Activated T-cell treated with anti-CD3 and anti-CD28 coated beads, Interleukin-2, amount 50 U/mL, for 72 hours (primary cell): ENCODE data around the gene MDK. TPM values are rescaled to one million over a fixed set of nuclear protein-coding genes. Genes with fewer than 3 reads are reported as not detected.

Experiments used
- ATAC-seq, 2 donors: fragments of 150-1000 bp; cut with Tn5 transposase; replicated peaks in 1 of 2; 2 replicates each; pipeline ENCODE4 v1.10.0; 2021; ENCODE audit warnings: moderate library complexity in 2 of 2, mild to moderate bottlenecking in 1 of 2
- DNase-seq, 2 donors: peaks; one replicate each; pipeline ENCODE4 v3.0.0; 2021 to 2022; ENCODE audit warnings: mixed read lengths in 1 of 2
- H3K27ac Mint-ChIP-seq: one replicate; pipeline ENCODE4 v1.8.0; 2022; ENCODE audit warnings: mild to moderate bottlenecking, moderate library complexity, mixed read lengths
- H3K27me3 Mint-ChIP-seq: one replicate; pipeline ENCODE4 v1.8.0; 2022; ENCODE audit warnings: low read depth, mixed read lengths
- H3K36me3 Mint-ChIP-seq, 2 donors: one replicate each; pipeline ENCODE4 v1.8.0; 2022; ENCODE audit warnings: mixed read lengths in 2 of 2, mild to moderate bottlenecking in 1 of 2; ENCODE audit not compliant: insufficient read depth in 2 of 2
- H3K4me1 Mint-ChIP-seq: one replicate; pipeline ENCODE4 v1.8.0; 2022; ENCODE audit warnings: low read depth, mixed read lengths
- H3K4me3 Mint-ChIP-seq, 2 donors: one replicate each; pipeline ENCODE4 v1.8.0; 2022; ENCODE audit warnings: mild to moderate bottlenecking in 2 of 2, mixed read lengths in 2 of 2, moderate library complexity in 2 of 2
- H3K9me3 Mint-ChIP-seq, 2 donors: one replicate each; pipeline ENCODE4 v1.8.0; 2022; ENCODE audit warnings: mixed read lengths in 2 of 2
- total RNA-seq, 2 donors: library from RNA; stranded (reverse); gene quantifications; one replicate each; pipeline ENCODE4 v1.2.3, GENCODE V29; 2022

MDK gene
- total RNA-seq, 2 donors from 2014 or later, result 11.9 to 12.8 TPM

DNA sequence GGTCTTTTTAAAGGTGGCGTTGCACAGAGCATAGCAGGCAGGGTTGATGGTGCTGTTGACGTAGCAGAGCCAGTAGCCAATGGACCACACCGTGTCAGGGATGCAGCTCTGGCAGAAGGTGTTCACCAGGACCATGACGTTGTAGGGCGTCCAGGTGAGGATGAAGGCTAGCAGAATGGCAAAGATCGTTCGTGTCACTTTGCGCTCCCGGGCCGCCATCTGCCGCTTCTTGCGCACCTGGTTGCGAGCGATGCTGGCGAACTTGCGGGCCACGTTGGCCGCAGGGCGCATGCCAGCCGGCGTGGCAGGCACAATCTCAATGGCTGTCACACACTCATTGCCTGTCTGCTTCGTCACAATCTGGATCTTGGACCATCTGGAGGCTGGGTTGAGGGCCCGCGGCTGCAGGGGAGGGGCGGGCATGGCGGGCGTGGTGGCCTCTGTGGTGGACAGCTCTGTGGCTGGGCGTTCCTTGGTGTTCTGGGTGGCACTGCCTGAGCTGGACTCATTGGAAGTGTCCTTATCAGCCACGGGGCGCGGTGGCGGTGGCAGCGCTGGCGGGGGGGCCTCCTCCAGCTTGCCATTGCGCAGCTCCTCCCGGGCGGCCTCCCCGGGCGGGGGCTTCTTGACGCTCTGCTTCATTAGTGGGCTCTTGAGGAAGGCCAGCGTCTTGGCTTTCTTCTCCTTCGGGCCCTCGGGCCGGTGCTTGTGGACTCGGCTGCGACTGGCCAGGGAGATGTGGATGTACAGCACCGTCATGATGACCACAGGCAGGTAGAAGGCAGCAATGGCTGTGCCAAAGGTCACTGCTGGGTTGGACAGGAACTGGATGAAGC lies 3.9 kb downstream of the MDK start:
- no peak overlapping the region for H3K27ac Mint-ChIP-seq
- peaks cover 65% of the 10 kb centered on the region for H3K27me3 Mint-ChIP-seq
- ATAC-seq (no peak), DNase-seq (no peak)
- H3K9me3 Mint-ChIP-seq, result no peaks in the 10 kb centered on the region
- no peak overlapping the region for H3K4me3 Mint-ChIP-seq
- peaks cover 32% of the 10 kb centered on the region for H3K4me1 Mint-ChIP-seq
- H3K36me3 Mint-ChIP-seq, result no peaks in the 10 kb centered on the region

DNA sequence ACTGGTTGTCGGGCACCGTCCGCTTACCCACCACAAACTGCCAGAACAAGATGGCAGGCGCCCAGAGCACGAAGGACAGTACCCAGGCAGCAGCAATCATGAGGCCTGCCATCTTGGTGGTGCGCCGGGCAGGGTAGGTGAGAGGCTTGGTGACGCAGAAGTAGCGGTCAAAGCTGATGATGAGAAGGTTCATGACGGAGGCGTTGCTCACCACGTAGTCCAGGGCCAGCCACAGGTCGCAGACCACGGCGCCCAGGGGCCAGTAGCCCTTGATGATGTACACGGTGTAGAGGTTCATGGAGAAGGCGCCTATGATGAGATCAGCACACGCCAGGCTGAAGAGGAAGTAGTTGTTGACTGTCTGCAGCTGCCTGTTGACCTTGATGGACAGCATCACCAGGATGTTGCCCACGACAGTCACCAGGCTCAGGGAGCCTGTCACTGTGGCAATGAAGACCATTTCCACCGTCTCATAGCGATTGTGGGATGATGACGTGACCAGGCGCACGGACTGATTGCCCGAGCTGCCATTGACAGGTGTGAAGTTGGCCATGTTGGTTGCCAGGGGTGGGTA lies 4.6 kb downstream of the MDK start:
- Mint-ChIP-seq H3K9me3 (no peaks in the 10 kb centered on the region), H3K27ac (no peak overlapping the region), H3K4me3 (no peak overlapping the region), H3K36me3 (no peaks in the 10 kb centered on the region), H3K27me3 (peaks cover 72% of the 10 kb centered on the region), H3K4me1 (peaks cover 36% of the 10 kb centered on the region)
- ATAC-seq (no peak), DNase-seq (no peak)

DNA sequence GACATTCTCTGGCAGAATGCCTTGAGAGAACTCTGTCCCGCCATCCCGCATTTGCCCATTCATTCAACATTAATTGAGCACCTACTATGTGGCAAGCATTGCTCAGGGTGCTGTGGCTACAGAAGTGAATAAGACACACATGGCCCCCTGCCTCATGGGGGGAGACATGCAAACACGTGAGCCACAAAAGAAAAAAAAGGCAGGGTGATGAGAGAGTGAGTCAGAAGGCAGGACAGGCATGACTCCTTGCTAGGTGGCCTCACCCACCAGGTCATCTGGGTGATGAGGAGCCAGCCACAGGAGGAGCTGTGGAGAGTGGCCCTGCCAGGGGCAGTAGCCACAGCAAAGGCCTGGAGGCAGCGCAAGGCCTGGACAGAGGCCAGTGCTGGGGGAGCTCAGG lies 5.2 kb downstream of the MDK start:
- DNase-seq, result no peak
- ATAC-seq, result peak in 1 of 2 donors; percentile 14

DNA sequence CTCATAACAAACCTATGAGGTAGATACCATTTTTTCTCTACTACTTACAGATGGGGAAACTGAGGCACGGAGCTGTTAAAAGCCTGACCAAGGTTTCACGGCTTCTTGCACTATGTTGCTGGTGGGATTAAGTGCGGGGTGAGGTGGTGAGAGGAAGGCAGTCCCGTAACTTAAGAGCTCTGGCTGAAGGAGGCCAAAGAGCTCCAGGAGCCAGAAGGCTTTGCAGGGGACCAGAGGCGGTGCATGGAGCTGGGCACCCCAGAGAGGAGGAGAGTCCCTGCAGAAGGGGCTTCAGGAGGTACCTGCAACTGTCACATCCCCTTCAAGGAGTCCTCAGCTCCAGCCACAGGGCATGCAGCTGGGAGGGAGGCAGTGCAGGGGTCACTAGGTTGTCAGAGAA lies 6.0 kb downstream of the MDK start:
- Mint-ChIP-seq H3K36me3 (no peaks in the 10 kb centered on the region), H3K4me3 (no peak overlapping the region), H3K9me3 (no peaks in the 10 kb centered on the region), H3K27me3 (peaks cover 68% of the 10 kb centered on the region), H3K27ac (no peak overlapping the region), H3K4me1 (peaks cover 31% of the 10 kb centered on the region)
- DNase-seq (no peak), ATAC-seq (no peak)

More for the DNA sequence above, 5.2 kb downstream of the MDK start:
- Mint-ChIP-seq H3K9me3 (no peaks in the 10 kb centered on the region), H3K4me3 (no peak overlapping the region), H3K36me3 (no peaks in the 10 kb centered on the region), H3K27ac (no peak overlapping the region), H3K27me3 (peaks cover 72% of the 10 kb centered on the region), H3K4me1 (peaks cover 36% of the 10 kb centered on the region)

DNA sequence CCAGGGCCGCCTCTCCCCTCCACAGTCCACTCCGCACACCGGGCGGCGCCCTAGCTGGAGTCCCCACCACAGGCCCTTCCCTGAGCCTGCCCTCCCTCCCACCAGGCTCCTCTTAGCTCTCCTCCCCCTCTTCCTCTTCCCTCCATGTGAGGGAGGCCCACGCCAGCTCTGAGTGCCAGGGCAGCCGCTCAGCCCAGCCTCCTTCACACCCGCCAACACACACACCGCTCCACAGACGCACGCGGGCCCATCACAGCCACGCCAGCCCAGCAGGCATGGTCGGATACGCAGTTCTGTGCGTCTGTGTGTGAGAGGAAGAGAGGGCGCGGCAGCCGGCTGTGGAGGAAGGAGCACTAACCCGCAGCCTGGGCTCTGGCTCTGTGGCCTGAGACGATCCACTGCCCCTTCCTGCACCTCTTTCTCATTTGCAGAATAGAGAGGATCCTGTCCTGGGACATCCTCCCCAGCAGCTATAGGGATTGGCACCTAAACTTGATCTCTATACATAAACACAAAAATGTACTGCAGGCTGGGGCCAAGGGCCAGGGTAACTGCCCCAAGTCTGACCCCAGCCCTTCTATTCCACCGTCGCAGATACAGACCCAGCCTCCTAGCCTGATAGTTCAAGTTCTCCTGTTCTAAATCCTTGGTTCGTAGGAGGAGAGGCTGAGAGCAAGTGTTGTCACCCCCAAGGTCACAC lies 6.6 kb downstream of the MDK start:
- no peaks in the 10 kb centered on the region for H3K36me3 Mint-ChIP-seq
- no peaks in the 10 kb centered on the region for H3K9me3 Mint-ChIP-seq
- no peak for DNase-seq
- ATAC-seq, result no peak
- peaks cover 74% of the 10 kb centered on the region for H3K27me3 Mint-ChIP-seq
- no peak overlapping the region for H3K27ac Mint-ChIP-seq
- peaks cover 37% of the 10 kb centered on the region for H3K4me1 Mint-ChIP-seq
- no peak overlapping the region for H3K4me3 Mint-ChIP-seq

DNA sequence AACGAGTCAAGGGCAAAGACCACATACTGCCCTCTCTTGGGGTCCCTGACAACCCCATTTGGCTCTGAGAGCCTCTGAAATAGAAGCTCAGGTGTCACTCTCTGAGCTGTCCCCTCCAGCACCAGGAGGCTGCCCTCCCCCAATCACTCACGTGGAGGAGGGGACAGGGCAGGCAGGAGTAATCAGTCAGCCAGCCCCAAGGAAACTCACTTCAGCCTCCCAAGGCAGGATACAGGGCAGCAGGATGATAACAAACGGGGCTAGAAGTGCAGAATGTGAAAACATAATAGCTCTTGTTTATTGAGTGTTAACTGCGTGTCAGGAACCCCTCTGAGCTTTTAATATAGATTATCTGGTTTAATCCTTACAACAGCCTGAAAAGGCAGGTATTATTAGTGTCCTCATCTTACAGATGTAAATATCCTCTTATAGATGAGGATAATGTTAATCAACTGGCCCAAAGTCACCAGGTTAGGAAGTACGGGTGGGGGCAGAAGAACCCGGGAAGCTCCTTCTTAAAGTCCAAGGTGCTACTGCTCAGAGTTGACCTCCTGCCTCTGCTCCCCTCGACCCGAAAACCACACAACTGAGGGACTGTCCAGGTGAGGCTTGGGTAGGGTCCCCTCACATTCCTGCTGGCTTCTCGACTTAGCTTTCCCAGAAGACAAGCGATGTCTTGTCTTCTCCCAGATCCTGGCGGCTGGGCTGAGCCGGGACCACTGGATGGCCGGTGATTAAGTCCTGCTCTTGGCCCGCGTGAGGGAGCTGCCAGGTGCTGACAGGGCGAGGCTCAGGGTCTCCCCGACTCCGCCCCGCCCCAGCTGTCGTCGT lies 7.4 kb downstream of the MDK start:
- DNase-seq, result no peak
- peak; percentile 0 to 1 for ATAC-seq
- Mint-ChIP-seq H3K9me3 (no peaks in the 10 kb centered on the region), H3K36me3 (no peaks in the 10 kb centered on the region), H3K4me3 (peak overlapping the region; percentile 82 to 84), H3K27me3 (peaks cover 75% of the 10 kb centered on the region), H3K27ac (no peak overlapping the region), H3K4me1 (peaks cover 41% of the 10 kb centered on the region)

DNA sequence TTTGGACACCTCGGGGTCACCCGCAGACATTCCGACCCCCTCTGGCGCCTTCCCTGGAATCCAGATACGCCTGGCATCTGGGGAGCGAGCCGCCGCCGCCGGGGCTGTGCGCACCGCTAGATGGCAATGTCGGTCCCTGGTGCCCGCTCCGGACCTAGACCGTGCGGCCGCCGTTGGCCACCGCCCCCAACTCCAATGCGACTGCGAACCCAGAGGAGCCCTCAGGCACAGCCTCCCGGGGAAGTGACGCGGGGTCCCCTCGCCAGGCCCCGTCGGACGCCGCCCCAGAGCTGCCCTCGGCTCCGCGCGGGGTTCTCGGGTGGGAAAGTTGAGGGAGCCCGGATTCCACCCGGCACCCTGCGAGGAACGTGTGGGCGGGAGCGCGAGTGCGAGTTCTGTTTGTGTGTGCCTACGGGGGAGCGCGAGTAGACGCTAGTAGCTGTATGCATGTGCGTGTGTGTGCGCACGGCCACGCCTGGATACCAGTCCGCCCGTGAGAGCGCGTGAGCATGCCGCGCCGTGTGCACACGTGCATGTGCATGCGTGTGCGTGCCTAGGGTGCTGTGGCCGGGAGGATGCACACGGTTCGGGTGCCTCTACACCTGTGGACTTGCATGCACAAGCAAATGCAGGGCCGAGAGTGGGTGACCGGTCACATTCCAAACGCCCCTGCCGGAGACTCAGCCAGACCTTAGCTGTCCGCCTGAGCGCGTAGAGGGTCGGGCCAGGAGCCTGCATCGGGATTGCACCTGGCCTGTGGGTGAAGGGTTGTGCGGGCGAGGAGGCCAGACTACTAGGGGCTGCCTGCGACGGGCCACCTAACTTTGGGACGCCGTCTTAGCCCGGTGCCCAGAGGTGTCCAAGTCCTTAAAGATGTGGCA lies 8.2 kb downstream of the MDK start:
- peak; percentile 73 to 75 for DNase-seq
- H3K36me3 Mint-ChIP-seq, result no peaks in the 10 kb centered on the region
- H3K4me3 Mint-ChIP-seq, result peak overlapping the region; percentile 82 to 84
- ATAC-seq, result peak; percentile 49 to 61
- H3K27me3 Mint-ChIP-seq, result peaks cover 78% of the 10 kb centered on the region
- peaks cover 41% of the 10 kb centered on the region for H3K4me1 Mint-ChIP-seq
- H3K27ac Mint-ChIP-seq, result no peak overlapping the region
- no peaks in the 10 kb centered on the region for H3K9me3 Mint-ChIP-seq

DNA sequence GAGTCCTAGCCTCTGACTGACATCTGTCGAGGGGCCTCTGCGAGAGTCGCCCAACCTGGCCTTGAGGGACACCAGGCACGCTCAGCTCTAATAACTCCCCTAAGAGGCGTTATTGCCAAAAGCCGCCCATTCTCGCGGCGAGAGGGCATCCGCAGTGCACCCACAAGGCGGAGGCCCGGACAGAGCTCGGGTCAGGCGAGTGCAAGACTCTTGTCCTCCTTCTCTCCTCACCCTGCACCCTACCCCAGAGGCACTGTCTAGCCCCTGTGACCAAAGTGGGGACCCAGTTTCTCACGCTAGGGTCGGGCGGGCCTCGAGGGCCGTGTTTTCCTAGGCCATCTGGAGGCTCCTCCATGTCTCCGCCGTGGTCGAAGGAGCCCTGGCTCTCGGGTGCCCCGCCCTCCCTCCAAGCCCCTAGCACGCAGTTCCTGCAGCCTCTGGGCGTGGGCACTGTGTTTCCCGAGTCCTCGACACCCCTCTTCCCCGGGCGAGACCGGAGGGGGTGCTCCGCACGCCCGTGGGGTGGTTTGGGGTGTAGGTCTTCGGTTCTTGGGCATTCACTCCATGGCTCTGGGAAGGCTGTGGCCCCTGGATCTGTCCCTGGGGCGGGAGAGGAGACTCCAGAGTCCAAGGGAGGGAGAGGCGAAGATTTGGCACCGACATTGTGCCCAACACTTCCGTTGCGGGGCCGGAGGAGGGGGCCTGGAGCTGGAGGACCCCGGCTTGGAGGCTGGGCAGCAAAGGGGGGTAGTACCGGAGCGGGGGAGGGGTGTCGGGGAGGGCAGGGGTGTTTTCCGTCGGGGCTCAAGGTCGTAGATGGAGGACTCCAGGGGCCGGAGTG lies 9.1 kb downstream of the MDK start:
- peaks cover 41% of the 10 kb centered on the region for H3K4me1 Mint-ChIP-seq
- peak overlapping the region; percentile 82 to 84 for H3K4me3 Mint-ChIP-seq
- peaks cover 71% of the 10 kb centered on the region for H3K27me3 Mint-ChIP-seq
- no peaks in the 10 kb centered on the region for H3K36me3 Mint-ChIP-seq
- DNase-seq (no peak), ATAC-seq (no peak)
- H3K27ac Mint-ChIP-seq, result no peak overlapping the region
- no peaks in the 10 kb centered on the region for H3K9me3 Mint-ChIP-seq

DNA sequence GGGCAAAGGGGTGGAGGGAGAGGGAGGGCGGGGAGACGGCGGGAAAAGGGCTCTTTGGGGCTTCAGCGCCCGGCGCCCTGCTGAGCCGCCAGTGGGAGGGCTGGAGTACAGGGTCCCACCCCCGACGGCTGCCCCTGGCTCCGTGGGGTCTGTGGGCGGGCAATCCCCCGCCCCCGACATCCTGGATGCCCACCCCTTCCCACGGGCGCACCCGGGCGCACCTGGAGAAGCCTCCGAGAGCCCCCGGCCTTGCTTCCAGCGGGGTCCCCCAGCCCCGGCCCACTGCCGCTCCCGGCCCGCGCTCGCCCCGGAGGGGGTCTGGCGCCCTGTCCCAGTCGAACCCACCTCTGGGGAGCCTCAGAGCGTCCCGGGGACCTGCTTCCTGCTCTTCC lies 9.7 kb downstream of the MDK start:
- Mint-ChIP-seq H3K27me3 (peaks cover 66% of the 10 kb centered on the region), H3K36me3 (no peaks in the 10 kb centered on the region), H3K27ac (no peak overlapping the region), H3K4me1 (peaks cover 40% of the 10 kb centered on the region), H3K4me3 (no peak overlapping the region), H3K9me3 (no peaks in the 10 kb centered on the region)
- ATAC-seq (no peak), DNase-seq (no peak)

DNA sequence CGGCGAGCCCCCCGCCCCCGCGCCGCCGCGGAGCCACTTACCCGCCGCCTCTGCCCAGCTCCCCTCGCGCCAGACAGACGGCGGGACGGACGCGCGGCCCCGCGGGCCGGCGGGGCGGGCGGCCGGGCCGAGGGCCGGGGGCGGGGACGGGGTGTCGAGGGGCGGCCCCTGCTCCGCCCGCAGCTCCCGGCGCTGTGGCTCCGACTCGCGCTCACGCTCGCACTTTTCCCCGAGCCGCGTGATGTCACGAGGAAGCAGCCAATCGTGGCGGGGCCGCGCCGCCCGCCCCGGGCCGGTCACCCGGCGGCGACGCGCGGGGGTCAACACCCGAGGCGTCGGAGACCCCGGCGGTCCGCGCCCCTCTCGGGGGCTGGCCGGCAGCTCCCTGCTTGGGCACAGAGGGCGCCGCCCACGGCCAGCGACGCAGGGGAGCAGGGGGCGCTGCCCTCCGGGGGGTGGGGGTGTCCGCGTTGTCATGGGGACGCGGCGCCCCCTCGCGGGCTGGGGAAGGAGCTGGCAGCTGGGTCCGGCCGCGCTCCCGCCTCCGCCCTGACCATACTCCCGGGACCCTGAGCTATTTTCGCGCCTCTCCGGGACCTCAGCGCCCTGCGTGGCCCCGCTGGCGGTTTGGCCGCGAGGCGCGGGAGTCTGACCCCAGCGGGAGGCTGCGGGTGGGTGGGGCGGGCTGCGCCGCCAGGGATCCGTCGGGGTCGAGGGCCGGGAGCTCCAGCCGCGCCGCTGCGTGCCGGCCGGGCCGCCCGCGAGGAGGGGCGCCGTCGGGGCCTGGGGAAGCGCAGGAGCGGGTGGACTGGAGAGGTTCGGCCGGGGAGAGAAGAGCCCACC lies 10.3 kb downstream of the MDK start, which contains the start of gene CHRM4:
Gene CHRM4, minus strand, starts transcription at position 199 of the 843 bp plus-strand sequence. CDS start 5,219 bp downstream, outside the sequence.
- H3K27ac Mint-ChIP-seq, result no peak within 1 kb of the TSS
- peaks cover 34% of the 10 kb centered on the region for H3K4me1 Mint-ChIP-seq
- ATAC-seq (peak; percentile 21 to 26), DNase-seq (peak; percentile 50 to 51)
- H3K4me3 Mint-ChIP-seq, result peak within 1 kb of the TSS; percentile 85 to 92
- H3K36me3 Mint-ChIP-seq, result peaks cover 0 to 1% of the 10 kb centered on the region in 2 donors
- H3K27me3 Mint-ChIP-seq, result peaks cover 59% of the 10 kb centered on the region
- H3K9me3 Mint-ChIP-seq, result no peaks in the 10 kb centered on the region
